ENCODE results near the gene AASDH.

- TF ChIP-seq CTCF (IDR thresholded peaks at IDR 0.05; ENCODE audit: insufficient read depth, low read length, poor library complexity, severe bottlenecking) (no peak), EZH2phosphoT487 (conservative IDR thresholded peaks at IDR 0.05; ENCODE audit: low read length) (no peak)
Observed at GRCh38 chr4:56303921-56304320, 83.4 kb downstream of the AASDH start.
